Ureter (tissue), 1 donor: ENCODE data around the gene TAS2R1. TPM values are rescaled to one million over a fixed set of nuclear protein-coding genes. Genes with fewer than 3 reads are reported as not detected.
"Not testable (repeated sequence)": the region's sequence is repeated elsewhere in the genome, so short reads cannot be mapped to it uniquely, and the experiment has no call there.

ENCODE experiments used
- DNase-seq: peaks from one replicate; pipeline ENCODE4 v3.0.0-alpha.2; 2020; ENCODE audit warnings: low spot score
- total RNA-seq: library from RNA; stranded (reverse); gene quantifications from one replicate; pipeline ENCODE4 v1.2.4, GENCODE V29; 2023
- donor health status: DM: yes; HTN: yes; CAD: no.

Gene TAS2R1
- total RNA-seq, 1 donor from 2014 or later: not detected

DNA sequence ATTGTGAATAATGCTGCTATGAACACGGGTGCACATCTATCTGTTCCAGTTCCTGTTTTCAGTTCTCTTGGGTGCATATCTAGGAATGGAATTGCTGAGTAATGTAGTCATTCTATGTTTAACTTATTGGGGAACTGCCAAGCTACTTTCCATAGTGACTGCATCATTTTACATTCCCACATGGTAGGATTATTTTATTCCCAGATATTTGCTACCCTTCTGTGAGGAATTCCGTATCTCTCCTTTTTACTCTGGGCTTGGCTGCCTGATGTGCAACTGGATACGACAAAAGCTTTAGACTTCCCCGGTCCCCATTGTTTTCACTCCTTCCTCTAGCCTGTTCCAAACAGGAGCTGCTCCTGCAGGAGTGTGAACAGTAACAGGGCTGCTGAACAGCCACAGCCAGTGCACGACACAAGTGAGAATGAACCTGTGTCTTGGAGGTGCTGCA, 7.2 kb downstream of the TAS2R1 start:
- no peak for DNase-seq

DNA sequence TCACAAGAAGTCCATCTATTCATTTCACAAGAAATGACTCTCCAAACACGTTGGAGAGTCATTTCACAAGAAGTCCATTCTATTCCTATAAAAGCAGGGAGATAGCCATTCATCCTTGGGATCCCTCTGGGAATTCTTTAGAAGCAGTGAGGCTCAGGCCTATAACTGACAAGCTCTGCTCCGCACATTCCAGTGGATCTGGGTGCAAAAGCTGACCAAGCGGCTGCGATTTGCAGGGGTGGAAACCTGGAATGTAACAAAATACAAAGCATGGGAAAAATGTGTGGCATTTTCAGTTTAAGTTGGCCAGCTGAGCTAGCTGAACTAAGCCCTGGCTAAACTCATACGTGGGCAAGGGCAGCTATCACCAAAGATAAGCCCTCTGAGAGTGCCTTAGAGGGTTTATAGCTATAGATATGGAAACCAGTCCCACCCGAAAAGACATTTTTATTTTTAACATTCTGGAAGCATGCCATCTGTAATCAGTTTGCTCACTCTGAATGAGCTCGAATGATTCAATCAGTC, 8.7 kb downstream of the TAS2R1 start:
- DNase-seq: no peak

DNA sequence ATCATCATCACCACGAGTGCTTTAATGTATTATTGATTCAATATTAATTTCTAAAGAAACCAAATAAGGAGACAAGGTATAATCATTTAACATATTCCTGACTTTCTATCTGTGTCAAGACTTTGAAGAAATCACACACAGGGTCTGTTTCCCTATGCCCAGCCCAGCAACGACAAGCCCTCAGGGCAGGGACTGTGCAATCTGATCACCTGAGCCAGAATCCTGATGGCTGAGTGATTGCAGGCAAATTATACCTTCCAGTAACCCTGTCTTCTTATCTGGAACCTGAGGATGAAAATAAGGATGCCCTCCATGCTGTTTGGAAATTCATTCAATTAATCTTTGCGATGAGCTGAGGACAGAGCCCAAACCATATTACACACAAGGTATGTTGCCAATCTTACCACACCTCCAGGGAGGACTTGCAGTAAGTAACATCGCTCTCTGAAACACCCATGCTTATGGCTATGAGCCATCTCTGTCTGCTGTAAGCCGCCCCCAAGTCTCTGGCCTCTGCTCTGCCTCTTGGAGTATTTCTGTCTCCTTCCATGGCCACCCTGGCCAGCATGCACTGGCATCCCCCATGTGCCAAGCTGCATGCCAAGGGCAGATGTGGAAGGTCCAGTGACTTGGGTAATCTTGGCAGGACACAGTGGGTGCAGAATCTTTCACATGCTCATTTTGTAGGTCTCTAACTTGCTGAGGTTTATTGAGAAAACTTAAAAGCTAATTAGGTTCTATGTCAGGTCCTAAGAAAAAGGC, 10.6 kb downstream of the TAS2R1 start:
- DNase-seq: no peak

DNA sequence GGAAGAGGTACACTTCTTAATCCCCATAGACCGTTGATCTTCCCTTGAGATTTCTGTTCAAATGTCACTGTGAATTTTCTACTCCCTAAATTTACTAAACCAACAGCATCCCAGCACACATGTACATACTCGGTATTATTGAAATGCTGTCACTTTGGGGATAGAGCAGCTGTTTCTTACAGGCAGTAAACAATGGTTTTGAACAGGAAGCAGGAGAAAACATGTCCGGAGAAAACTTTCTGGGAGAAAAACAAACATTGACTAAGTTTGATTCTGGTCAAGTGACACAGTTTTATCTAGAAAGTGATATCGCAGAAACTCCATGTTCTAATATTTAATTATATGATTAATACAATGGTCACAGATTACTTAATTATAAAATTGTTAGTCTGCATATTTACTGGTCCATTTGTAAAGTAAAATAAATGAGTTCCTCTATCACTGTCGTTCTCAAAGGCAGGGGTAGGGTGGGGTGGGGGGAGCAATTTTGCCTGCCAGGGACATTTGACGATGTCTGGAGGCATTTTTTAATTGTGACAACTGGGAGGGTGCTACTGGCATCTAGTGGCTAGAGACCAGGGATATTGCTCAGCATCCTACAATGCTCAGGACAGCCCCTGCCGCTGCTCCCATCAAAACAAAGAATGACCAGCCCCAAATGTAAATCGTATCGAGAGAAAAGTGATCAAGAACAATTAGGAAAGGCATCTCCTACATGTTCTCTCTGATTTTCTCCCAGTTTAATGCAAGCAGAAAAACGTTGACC, 12.2 kb downstream of the TAS2R1 start:
- DNase-seq: no peak

DNA sequence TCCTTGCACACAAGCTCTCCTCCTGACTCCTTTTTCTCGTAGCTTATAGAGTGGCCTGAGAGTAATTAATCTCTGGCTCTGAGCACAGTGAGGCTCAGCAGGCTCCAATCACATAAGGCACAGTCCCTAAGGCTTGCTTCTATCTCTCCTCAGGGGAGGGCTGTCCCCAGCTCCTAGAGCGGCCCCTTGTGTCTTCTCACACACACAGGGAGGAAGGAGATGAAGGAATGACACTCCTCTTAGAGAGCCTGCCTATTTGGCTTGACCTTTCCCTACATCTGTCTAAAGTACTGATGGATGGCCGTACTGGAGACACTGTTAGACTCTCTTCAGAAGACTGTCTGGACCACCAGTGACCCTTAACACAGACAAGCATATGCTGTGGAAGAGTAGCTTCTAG, 12.9 kb downstream of the TAS2R1 start:
- DNase-seq: no peak

DNA sequence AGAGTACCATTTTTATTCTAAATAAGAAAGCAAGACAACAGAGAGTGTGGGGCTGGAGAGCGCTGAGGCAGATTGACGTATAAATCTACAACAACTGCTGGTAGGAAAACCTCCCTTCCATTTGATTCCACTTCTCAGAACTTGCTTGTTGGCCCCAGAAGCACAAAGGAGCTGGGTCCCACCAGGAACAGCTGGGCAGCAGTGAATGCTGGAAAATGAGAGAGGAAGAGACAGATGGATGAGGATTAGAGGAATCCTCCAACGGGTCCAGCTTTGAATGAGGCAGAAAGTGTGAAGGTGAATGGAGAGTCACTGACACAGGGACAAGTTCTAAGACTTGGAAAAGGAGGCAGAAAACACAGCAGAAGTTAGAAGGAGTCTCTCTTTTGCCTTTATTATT, 14.8 kb downstream of the TAS2R1 start:
- DNase-seq: no peak

DNA sequence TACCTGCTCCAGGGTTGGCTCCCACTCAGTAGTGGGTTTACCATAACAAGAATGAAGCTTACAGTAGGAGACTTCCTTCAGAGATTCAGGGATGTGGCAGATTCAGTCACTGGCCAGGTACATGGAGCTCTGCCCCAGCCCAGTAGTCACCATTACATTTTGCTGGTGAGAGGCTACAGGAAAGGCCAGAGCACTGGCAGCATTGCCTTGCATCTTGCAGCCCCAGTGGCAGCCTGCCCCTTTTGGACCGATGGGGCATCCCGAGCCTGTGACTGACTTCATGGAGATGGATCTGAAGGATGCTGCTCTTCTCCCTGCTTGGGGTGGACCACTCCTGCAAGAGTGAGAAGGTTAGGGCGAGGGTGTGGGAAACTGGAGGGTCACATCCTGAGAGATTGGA, 16.8 kb downstream of the TAS2R1 start:
- DNase-seq: no peak

DNA sequence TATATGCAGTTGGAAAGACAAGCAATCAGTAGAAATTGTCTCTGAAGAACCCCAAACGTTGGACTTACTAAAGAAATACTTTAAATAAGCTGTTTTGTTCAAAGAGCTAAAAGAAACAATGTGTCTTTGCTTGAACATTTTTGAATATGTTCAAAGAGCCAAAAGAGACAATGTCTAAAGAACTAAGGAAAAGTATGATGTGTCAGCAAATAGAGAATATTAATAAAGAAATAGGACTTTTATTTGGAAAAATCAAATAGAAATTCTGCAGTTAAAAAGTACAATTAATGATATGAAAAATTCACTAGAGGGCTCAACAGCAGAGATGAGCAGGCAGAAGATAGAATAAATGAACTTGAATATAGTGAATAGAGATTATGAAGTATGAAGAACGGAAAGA, 19.2 kb downstream of the TAS2R1 start:
- no peak for DNase-seq

DNA sequence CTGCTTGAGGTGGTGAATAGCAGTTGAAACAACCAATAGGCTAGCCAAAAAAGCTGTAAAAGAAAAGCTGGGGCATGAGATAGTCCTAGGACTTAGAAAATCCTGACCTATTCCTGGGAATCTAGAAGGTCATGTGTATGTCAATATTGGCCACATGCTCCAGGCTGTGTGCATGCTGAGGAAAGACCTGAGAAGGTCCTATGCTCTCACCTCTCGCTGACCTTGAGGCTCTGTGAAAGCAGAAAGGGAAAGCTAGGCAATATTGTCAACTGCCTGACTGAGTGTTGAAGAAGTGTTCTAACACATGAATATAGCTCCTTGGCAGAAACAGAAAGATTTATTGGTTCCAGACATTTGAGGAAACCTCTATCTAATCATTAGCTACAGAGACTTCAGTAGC, 19.8 kb downstream of the TAS2R1 start:
- no peak for DNase-seq

DNA sequence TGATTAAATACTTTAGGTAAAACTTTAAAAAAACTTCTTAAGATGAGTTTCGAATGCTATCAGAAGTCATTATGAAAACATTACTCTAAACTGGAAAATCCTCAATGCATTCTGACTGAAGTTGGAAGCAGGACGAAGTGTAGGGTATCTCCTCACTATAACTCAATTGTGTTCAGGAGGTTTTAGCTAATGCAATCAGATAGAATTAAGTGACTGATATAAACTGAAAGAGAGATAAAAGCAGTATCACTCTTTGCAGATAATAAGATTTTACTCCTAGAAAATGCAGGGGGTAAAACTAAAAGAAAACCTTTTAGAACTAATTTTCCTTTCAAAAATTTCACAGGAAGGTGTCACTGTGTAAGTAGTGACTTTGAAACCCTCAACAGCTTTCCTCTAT, 22.1 kb downstream of the TAS2R1 start:
- no peak for DNase-seq

DNA sequence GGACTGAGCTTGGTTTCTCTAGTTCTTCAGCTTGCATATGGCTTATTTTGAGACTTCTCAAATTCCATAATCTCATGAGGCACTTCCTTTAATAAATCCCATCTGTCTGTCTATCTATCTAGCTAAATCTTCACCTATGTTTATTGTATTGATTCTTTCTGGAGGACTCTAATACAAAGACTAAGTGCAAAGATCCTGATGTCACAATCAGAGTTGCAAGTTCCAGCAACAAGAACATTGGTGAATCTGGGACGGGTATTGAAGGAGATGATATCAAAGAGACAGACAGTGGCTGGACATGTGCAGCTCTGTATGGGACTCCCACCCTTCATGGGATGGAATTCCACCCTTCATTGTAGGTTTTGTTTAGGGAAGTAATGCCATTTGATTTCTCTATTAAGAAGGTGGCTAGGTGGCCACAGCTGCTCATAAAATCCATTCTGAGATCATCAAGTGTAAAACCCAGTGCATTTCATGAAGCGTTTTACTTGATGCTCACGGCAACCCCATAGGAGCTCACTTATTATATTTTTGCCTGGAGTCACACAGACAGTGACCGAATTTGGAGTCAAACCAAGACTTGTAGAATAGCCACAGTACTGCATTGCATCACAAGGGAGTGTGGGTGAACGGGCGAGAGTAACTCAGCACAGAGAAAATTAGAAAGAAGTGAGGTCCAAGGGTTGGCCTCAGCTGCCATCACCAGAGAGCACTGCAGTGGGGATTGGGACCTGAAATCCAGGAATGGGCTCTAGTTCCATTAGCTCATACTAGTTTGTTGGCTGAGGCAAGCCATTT, 24.9 kb downstream of the TAS2R1 start:
- no peak for DNase-seq

DNA sequence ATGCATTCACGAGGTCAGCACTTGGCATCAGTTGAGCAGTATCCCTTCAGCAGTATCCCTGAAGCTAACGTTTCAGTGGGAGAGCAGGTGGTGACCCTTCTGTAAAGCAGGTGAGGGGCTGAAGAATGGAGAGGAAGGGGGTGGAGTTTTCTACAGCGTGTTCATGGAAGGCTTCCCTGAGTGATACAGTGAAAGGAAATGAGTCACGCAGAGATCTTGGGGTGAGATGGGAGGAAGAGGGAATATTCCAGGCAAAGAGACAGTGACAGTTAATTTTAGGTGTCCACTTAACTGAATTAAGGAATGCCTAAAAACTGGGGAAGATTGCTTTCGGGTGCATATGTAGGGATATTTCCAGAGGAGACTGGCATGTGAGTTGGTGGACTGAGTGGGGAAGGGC, 25.7 kb downstream of the TAS2R1 start:
- DNase-seq: no peak

DNA sequence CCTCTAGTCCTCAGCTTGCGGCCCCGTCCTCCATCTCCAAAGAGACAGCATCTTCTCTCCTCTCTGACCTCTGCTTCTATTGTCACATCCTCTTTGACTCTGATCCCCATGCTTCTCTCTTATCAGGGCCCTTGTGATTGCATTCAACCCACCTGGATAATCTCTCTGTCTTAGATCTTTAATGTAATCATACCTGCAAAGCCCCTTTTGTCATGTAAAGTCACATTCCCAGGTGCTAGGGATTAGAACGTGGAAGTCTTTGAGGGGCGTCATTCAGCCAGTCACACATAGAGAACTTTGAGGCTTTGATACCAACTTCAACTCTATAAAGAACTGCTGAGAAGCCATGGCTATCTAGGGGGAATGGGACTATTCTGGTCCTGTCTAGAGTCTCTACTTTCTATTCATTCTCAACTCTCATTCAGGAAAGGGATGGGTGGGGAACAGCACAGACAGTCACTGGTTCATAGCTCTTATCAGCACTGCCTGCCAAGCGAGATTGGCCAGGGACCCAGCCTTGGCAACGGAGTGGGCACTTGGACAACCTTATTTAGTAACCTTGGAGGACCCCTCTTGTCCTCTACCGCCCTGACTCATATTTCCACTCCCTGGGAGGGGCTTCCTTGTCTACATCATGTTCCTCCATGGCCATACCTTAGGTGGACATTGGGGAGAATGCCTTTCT, 29.0 kb downstream of the TAS2R1 start:
- DNase-seq: no peak

DNA sequence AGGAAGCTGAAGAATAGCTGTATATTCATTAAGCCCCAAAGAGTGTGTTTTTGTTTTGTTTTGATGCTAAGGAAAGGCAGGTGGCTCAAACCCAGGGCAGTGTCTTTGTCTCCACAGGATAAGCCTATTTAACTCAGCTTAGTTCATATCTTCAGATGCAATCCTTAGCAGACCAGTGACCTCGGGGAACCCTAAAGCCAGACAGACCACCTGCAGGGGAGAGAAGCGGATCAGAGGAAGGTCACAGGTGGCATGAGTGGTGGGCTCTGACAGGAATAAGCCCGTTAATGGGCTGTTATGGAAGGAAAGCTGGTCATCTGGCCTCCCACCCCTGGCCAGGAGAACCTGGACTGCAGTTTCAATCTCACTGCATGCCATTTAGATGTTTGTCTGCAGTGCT, 30.8 kb downstream of the TAS2R1 start:
- no peak for DNase-seq

DNA sequence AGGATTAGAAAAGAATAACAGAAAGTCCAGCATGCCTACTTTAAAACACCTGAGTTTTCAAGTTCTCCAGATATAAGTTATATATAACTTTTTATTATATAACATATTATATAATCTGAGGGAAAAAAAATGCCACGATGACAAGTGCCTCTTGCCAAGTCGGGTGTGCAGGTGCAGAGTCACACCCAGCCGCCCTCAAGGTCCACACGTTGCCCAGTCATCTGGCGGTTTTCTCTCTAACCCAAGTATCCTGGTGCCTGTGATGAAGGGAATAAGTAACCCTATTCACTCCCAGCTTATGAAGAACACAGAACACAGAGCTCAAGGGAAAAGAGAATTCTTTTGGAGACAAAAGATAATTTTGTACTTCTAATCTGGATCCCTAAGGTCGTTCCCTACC, 31.8 kb downstream of the TAS2R1 start:
- DNase-seq: not testable (repeated sequence)

DNA sequence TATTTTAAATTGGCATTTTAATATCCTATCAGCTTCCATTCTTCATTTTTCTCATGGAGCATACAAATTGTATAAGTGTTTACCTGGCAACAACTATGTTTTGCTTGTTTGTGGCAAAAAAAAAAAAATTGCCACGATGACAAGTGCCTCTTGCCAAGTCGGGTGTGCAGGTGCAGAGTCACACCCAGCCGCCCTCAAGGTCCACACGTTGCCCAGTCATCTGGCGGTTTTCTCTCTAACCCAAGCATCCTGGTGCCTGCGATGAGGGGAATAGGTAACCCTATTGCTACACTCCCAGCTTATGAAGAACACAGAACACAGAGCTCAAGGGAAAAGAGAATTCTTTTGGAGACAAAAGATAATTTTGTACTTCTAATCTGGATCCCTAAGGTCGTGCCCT, 32.8 kb downstream of the TAS2R1 start:
- not testable (repeated sequence) for DNase-seq

DNA sequence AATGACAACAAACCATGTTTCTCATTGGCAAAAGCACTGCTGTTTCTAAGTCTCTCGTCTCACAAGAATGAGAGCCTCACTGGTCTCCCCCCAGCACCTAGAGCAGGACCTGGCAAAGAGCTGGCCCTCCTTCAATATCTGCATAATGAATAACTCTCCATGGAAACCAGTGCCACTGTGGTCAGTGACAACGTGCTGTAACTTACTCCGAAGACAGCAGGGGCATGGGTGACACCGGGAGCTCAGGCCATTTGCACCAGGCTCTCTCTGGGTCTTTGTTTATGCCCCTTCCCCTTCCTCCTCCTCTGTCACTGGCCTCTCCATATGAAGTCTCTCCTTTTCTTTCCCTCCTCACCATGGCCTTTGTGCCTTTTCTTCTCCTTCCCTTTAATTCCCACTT, 33.3 kb downstream of the TAS2R1 start:
- DNase-seq: no peak

DNA sequence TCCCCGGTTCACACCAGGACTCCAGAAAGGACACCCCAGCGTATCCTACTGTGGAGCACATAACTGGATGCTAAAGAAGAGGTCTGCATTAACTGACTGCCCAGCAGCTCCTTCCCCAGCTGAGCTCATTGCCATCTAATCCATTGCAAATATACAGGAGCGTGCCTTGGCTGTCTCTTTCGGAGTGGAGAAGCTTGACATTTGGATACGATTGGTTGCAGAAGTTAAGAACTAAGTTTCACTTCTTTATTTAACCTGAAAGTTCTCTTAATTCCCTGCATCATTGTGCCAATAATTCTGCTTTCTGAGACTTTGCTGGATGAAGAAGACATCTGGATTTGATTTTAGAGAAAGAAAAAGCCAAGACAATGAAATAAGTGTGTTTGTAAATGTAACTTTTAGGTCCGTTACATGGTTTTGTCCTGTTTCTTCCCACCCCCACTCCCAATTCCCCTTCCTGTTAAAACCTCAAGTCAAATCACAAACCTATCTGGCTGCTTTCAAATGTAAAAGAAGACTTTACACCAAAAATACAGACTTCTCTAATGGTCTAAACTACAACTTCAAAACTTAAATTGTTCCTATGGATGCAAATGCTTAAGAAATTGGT, 33.9 kb downstream of the TAS2R1 start:
- no peak for DNase-seq

DNA sequence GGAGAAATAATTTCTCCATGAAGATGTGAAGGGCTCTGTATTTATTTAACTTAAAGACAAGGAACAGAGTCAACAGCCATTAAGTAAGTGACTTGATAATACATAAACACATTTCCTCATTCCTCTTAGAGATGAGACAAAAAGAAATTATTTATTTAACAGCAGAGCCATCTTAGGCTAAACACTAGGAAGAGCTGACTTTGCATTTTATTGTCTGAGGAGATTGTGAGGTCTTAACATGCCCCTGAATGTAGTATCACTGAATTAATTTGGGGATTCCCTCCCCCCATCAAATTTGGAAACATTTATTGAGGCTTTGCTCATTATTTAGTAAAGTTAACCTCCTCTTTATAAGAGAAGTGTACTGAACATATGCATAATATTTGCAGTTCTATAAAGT, 35.2 kb downstream of the TAS2R1 start:
- no peak for DNase-seq

DNA sequence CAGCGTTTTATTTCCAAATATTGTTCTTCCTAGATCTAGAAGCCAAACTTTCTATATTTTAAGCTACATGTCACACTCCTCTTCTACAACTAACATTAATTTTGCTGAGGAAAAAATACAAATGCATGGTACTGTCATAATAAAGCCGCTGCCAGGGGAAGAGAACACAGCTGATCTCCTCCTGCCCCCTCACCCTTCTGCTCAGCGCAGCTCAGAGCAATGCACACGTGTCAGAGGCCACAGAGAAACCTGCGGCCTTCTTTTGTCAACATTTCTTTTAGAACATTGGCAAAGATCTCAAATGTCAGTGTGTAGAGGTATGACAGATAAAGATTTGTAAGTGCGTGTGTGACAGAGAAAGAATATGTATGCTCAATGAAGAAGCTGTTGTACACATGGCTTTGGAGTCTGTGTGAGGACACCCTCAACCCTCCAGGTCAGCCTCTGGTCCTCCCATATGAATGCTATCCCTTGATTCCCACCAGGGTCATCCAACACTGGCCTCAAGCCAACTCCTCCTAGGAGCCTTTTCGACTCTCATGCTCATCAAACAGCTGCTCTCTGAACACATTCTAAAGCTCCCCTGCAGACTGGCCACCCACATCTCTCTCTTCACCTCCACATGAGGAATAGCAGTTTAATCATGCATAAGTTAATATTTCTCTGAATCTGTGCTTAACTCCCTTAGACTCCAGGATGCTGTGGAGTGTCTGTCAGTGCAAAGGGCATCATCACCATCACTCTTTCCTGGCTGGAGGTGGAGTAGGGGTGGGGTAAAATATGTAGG, 40.9 kb downstream of the TAS2R1 start:
- no peak for DNase-seq
